NOMO-1 treated with DMSO at 0.1 percent for 48 hours (cell line): Measurements from ENCODE around the gene SH3BP4.

Experiments
- DNase-seq: peaks from one replicate; lab custom pipeline; 2025; ENCODE audit not compliant: unreplicated experiment; lab: John Stamatoyannopoulos, UW

Gene SH3BP4

GRCh38 chr2:234964631-234965461 is 13.0 kb downstream of the SH3BP4 start:
- no peak for DNase-seq

- peak; percentile 5 for DNase-seq
Measured at GRCh38 chr2:234966340-234966739, 14.5 kb downstream of the SH3BP4 start.

GRCh38 chr2:234967201-234967869 is 15.5 kb downstream of the SH3BP4 start:
- no peak for DNase-seq

GRCh38 chr2:234967870-234968208 is 16.0 kb downstream of the SH3BP4 start:
- DNase-seq = no peak

GRCh38 chr2:234968631-234969305 is 17.0 kb downstream of the SH3BP4 start:
- DNase-seq = peak; percentile 29

GRCh38 chr2:234969306-234970098 is 17.7 kb downstream of the SH3BP4 start:
- DNase-seq = no peak

GRCh38 chr2:234970099-234970440 is 18.3 kb downstream of the SH3BP4 start:
- DNase-seq = no peak

- DNase-seq = no peak
Measured at GRCh38 chr2:234970477-234970882, 18.7 kb downstream of the SH3BP4 start.

- no peak for DNase-seq
Measured at GRCh38 chr2:234971496-234971895, 19.7 kb downstream of the SH3BP4 start.

- DNase-seq = no peak
Measured at GRCh38 chr2:234973008-234973407, 21.2 kb downstream of the SH3BP4 start.

GRCh38 chr2:234974501-234975385 is 22.9 kb downstream of the SH3BP4 start:
- DNase-seq = no peak

- no peak for DNase-seq
Measured at GRCh38 chr2:234975611-234976010, 23.8 kb downstream of the SH3BP4 start.

GRCh38 chr2:234976479-234977227 is 24.8 kb downstream of the SH3BP4 start:
- DNase-seq = no peak

- DNase-seq = no peak
Measured at GRCh38 chr2:234977228-234977679, 25.4 kb downstream of the SH3BP4 start.

GRCh38 chr2:234978466-234979203 is 26.8 kb downstream of the SH3BP4 start:
- DNase-seq = no peak

GRCh38 chr2:234979204-234980167 is 27.7 kb downstream of the SH3BP4 start:
- DNase-seq = no peak

GRCh38 chr2:234980451-234981187 is 28.8 kb downstream of the SH3BP4 start:
- no peak for DNase-seq
